Spleen (tissue), 11 donors: Measurements from ENCODE around the gene FBLN1. TPM values are rescaled to one million over a fixed set of nuclear protein-coding genes. Genes with fewer than 3 reads are reported as not detected.

Source experiments
- DNase-seq: peaks from one replicate; pipeline ENCODE4 v3.0.0-alpha.2; 2020
- H3K27ac ChIP-seq, 8 donors: fragments of 200-600 bp; sonication (generic) in 7 of 8; 1 replicate in 4 of 8; 2 replicates in 4 of 8; pipeline versions ENCODE4 v1.5.0 to v1.8.0; 2016 to 2021; ENCODE audit warnings: inconsistent platforms in 4 of 8, mild to moderate bottlenecking in 4 of 8, moderate library complexity in 1 of 8
- H3K27me3 ChIP-seq, 7 donors: fragments of 200-600 bp; sonication (generic) in 6 of 7; replicated peaks in 1 of 7; 1 replicate in 4 of 7; 2 replicates in 3 of 7; pipeline versions ENCODE4 v1.5.0 to v1.8.0; 2016 to 2021; ENCODE audit warnings: inconsistent platforms in 3 of 7, mild to moderate bottlenecking in 1 of 7
- H3K36me3 ChIP-seq, 6 donors: fragments of 200-600 bp; sonication (generic) in 5 of 6; 1 replicate in 4 of 6; 2 replicates in 2 of 6; pipeline versions ENCODE4 v1.5.0 to v1.8.0; 2016 to 2021; ENCODE audit warnings: inconsistent platforms in 2 of 6
- H3K4me1 ChIP-seq, 6 donors: fragments of 200-600 bp; sonication (generic) in 5 of 6; 1 replicate in 3 of 6; 2 replicates in 3 of 6; pipeline versions ENCODE4 v1.5.0 to v1.8.0; 2016 to 2021; ENCODE audit warnings: inconsistent platforms in 3 of 6
- H3K4me3 ChIP-seq, 8 donors: fragments of 200-600 bp; sonication (generic) in 7 of 8; 1 replicate in 4 of 8; 2 replicates in 4 of 8; pipeline versions ENCODE4 v1.5.0 to v1.8.0; 2016 to 2021; ENCODE audit warnings: inconsistent platforms in 4 of 8, mild to moderate bottlenecking in 4 of 8, moderate library complexity in 2 of 8
- H3K9me3 ChIP-seq, 8 donors: fragments of 200-600 bp; sonication (generic) in 7 of 8; 1 replicate in 4 of 8; 2 replicates in 4 of 8; pipeline versions ENCODE4 v1.5.0 to v1.8.0; 2016 to 2021; ENCODE audit warnings: inconsistent platforms in 4 of 8
- POLR2A ChIP-seq, 3 donors: fragments of 450-650 bp; IDR thresholded peaks; one replicate each; pipeline ENCODE4 v1.5.1; 2017; ENCODE audit warnings: antibody characterized with exemption in 3 of 3, mild to moderate bottlenecking in 1 of 3
- POLR2AphosphoS5 ChIP-seq, 3 donors: sonication (generic); formaldehyde crosslinking; IDR thresholded peaks; one replicate each; pipeline ENCODE4 v1.5.1; 2017; ENCODE audit warnings: antibody characterized with exemption in 3 of 3
- WGBS, 5 donors: extraction: QIAGEN DNeasy Blood & Tissue Kit in 3 of 5; methylation state at CpG; one replicate each; pipeline versions ENCODE4 v1.1.5 to v1.1.7; 2013 to 2018; 5-methylcytosine and 5-hydroxymethylcytosine counted together
- intact Hi-C: fragments of 100-400 bp; cut with DNase I; formaldehyde crosslinking; loops from one replicate; pipeline ENCODE4 v1.15.0; 2023; ENCODE audit warnings: low total_unique reads
- polyA plus RNA-seq, 3 donors: library from polyadenylated mRNA; stranded (reverse); fragments of 200-250 nt; gene quantifications; one replicate each; pipeline ENCODE4 v1.2.1, GENCODE V29; 2013
- total RNA-seq, 7 donors: library from RNA; depleted of rRNA in 3 of 7; stranded (reverse); fragments of >200 nt in 3 of 7; fragmentation: NEBNext Ultra II Directional in 4 of 7; extraction: Animal tissue kit (Norgen Biotek cat#: 25700) in 4 of 7; gene quantifications; one replicate each; pipeline versions ENCODE4 v1.1.0 to v1.2.1, GENCODE V29; 2016 to 2021
- TF ChIP-seq, protein P1 (sequence below), 11 experiments: fragments of 200-600 bp in 7 of 11; fragments of 450-650 bp in 4 of 11; sonication (generic) in 4 of 11; IDR thresholded peaks in 8 of 11; conservative IDR thresholded peaks in 3 of 11; 1 replicate in 7 of 11; 2 replicates in 4 of 11; pipeline versions ENCODE4 v1.4.0 to v1.8.0; 2016 to 2021; ENCODE audit warnings: antibody characterized with exemption in 11 of 11, inconsistent platforms in 4 of 11, mild to moderate bottlenecking in 1 of 11
- donor health status: healthy with polysubstance abuse.
- donor health status: DM: no; HTN: no; CAD: no; lungs with moderate emphysema.
- donor health status: DM: no; HTN: no; CAD: no.
- donor health status: Bipolar disorder and iron deficiency.
- donor health status: healthy.
- donor health status: DM: no; HTN: no; CAD: no.
- donor health status: DM: yes; HTN: yes; CAD: no.

FBLN1 gene
- total and polyA plus RNA-seq, 10 donors: 1.9 to 20.3 (median 11.0) TPM

- Histone ChIP-seq H3K27ac (no peak overlapping the region), H3K36me3 (no peaks in the 10 kb centered on the region), H3K4me3 (no peak overlapping the region), H3K4me1 (peaks cover 0 to 10% (median 4%) of the 10 kb centered on the region in 6 donors), H3K27me3 (peaks cover 0 to 91% (median 9%) of the 10 kb centered on the region in 7 donors), H3K9me3 (no peaks in the 10 kb centered on the region)
- intact Hi-C loops: no loop called here
- WGBS, 5 donors: 52 to 61% (median 59%) methylated on average over 12 of the region's 12 CpGs
- peak; percentile 25 for DNase-seq
- no peak for TF ChIP-seq POLR2A (IDR thresholded peaks at IDR 0.05)
- TF ChIP-seq, protein P1, sequence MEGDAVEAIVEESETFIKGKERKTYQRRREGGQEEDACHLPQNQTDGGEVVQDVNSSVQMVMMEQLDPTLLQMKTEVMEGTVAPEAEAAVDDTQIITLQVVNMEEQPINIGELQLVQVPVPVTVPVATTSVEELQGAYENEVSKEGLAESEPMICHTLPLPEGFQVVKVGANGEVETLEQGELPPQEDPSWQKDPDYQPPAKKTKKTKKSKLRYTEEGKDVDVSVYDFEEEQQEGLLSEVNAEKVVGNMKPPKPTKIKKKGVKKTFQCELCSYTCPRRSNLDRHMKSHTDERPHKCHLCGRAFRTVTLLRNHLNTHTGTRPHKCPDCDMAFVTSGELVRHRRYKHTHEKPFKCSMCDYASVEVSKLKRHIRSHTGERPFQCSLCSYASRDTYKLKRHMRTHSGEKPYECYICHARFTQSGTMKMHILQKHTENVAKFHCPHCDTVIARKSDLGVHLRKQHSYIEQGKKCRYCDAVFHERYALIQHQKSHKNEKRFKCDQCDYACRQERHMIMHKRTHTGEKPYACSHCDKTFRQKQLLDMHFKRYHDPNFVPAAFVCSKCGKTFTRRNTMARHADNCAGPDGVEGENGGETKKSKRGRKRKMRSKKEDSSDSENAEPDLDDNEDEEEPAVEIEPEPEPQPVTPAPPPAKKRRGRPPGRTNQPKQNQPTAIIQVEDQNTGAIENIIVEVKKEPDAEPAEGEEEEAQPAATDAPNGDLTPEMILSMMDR (IDR thresholded peaks at IDR 0.05 in 8 of 11, conservative IDR thresholded peaks at IDR 0.05 in 3 of 11): no peak
- TF ChIP-seq POLR2AphosphoS5 (IDR thresholded peaks at IDR 0.05): no peak
Observed at GRCh38 chr22:45631140-45631840, 128.6 kb downstream of the FBLN1 start.

GRCh38 chr22:45631841-45632238 lies 129.2 kb downstream of the FBLN1 start:
- Histone ChIP-seq H3K4me1 (peaks cover 0 to 10% (median 4%) of the 10 kb centered on the region in 6 donors), H3K9me3 (no peaks in the 10 kb centered on the region), H3K4me3 (no peak overlapping the region), H3K27ac (no peak overlapping the region), H3K36me3 (no peaks in the 10 kb centered on the region), H3K27me3 (peaks cover 0 to 88% (median 9%) of the 10 kb centered on the region in 7 donors)
- 78 to 89% (median 86%) methylated on average over 7 of the region's 7 CpGs for WGBS, 5 donors
- TF ChIP-seq POLR2A (IDR thresholded peaks at IDR 0.05) (no peak), POLR2AphosphoS5 (IDR thresholded peaks at IDR 0.05) (no peak)
- DNase-seq: peak; percentile 30
- intact Hi-C loops: no loop called here

- TF ChIP-seq POLR2AphosphoS5 (IDR thresholded peaks at IDR 0.05) (no peak), POLR2A (IDR thresholded peaks at IDR 0.05) (no peak)
- TF ChIP-seq, protein P1 (IDR thresholded peaks at IDR 0.05 in 8 of 11, conservative IDR thresholded peaks at IDR 0.05 in 3 of 11): no peak
- H3K4me1 ChIP-seq: peaks cover 0 to 10% (median 4%) of the 10 kb centered on the region in 6 donors
- H3K4me3 ChIP-seq: no peak overlapping the region
- no peak for DNase-seq
- intact Hi-C loops: no loop called here
- H3K27ac ChIP-seq: no peak overlapping the region
- H3K9me3 ChIP-seq: no peaks in the 10 kb centered on the region
- 15 to 26% (median 21%) methylated on average over 12 to 15 of the region's 15 CpGs for WGBS, 5 donors
- H3K27me3 ChIP-seq: peaks cover 0 to 83% (median 9%) of the 10 kb centered on the region in 7 donors
- H3K36me3 ChIP-seq: no peaks in the 10 kb centered on the region
Observed at GRCh38 chr22:45632791-45633515, 130.3 kb downstream of the FBLN1 start.

DNA sequence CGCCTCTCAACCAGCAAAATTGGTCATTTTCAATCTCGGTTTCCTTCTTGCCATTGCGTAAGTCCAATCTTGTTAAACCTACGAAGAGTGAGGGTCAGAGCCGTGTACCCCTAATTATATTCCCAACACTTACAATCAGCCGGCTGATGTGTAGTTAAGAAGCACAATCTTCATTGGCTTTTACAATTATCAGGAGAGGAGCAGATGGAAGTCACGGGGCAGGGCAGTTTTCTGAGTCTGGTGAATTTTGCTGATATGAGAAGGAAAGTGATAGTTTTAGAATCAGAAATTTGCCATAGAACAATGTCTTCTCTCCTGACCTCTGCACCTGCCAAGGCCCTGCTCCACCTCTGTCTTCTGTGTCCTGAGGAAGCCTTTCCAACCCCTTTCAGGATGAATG lies 134.0 kb downstream of the FBLN1 start:
- TF ChIP-seq POLR2A (IDR thresholded peaks at IDR 0.05) (no peak), POLR2AphosphoS5 (IDR thresholded peaks at IDR 0.05) (no peak)
- TF ChIP-seq, protein P1 (IDR thresholded peaks at IDR 0.05 in 8 of 11, conservative IDR thresholded peaks at IDR 0.05 in 3 of 11): no peak
- H3K4me1 ChIP-seq: peaks cover 0 to 22% (median 8%) of the 10 kb centered on the region in 6 donors
- no peak for DNase-seq
- peaks cover 0 to 86% (median 21%) of the 10 kb centered on the region in 7 donors for H3K27me3 ChIP-seq
- H3K9me3 ChIP-seq: no peaks in the 10 kb centered on the region
- intact Hi-C loops: no loop called here
- H3K27ac ChIP-seq: no peak overlapping the region
- no peaks in the 10 kb centered on the region for H3K36me3 ChIP-seq
- H3K4me3 ChIP-seq: no peak overlapping the region
- WGBS, 5 donors: 78 to 95% (median 87%) methylated on average over 7 of the region's 7 CpGs
